Epithelial cell of proximal tubule (primary cell): ENCODE results near the gene THAP7. TPM values are rescaled to one million over a fixed set of nuclear protein-coding genes. Genes with fewer than 3 reads are reported as not detected.

Experiments
- DNase-seq: peaks from one replicate; pipeline ENCODE4 v3.0.0-alpha.2; 2011; ENCODE audit warnings: low read depth
- H3K4me3 ChIP-seq: 2 replicates; pipeline ENCODE4 v1.5.1; 2011; ENCODE audit warnings: low read depth, mild to moderate bottlenecking, low read length
- total RNA-seq: library from RNA; depleted of rRNA; stranded (reverse); fragments of >200 nt; gene quantifications from 2 replicates; pipeline ENCODE4 v1.2.3, GENCODE V29; 2015
- TF ChIP-seq, protein P1 (sequence below): conservative IDR thresholded peaks from 2 replicates; pipeline ENCODE4 v1.5.1; 2012; ENCODE audit warnings: low read depth, mild to moderate bottlenecking, low read length

THAP7 gene
- total RNA-seq, 1 donor from 2014 or later, result 24.6 TPM

DNA sequence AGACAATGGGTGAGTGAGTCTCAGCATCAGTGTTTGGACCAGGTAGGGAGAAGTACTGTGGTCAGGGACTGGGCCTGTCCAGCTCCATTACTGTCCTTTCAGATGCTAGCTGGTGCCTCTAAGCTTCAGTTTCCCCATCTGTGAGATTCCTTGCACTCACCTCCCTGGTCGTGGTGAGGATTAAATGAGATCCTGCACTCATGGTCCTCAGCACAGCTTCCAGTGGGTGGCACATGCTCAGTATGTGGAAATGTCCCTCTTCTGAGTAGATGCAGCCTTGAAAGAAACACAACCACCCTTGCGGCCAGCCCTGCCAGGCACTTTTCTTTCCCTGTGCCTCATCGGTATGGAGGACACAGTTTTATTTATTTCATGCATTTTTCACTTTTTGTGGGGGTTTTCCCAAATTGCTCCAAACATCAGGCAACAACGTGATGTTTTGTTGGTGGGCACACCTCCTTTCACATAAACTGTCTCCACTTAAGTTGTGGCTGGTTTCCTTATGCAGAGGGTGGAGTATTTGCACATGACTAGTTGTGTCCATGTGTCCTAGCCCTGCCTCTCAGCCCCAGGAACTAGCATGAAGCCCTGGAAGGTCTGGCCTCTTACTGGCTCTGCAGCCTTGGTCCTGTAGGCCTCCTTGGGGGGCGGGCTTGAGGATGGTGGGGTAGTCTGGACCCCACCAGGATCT lies 18.7 kb downstream of the THAP7 start:
- H3K4me3 ChIP-seq, result peak overlapping the region; percentile 69
- TF ChIP-seq, protein P1, sequence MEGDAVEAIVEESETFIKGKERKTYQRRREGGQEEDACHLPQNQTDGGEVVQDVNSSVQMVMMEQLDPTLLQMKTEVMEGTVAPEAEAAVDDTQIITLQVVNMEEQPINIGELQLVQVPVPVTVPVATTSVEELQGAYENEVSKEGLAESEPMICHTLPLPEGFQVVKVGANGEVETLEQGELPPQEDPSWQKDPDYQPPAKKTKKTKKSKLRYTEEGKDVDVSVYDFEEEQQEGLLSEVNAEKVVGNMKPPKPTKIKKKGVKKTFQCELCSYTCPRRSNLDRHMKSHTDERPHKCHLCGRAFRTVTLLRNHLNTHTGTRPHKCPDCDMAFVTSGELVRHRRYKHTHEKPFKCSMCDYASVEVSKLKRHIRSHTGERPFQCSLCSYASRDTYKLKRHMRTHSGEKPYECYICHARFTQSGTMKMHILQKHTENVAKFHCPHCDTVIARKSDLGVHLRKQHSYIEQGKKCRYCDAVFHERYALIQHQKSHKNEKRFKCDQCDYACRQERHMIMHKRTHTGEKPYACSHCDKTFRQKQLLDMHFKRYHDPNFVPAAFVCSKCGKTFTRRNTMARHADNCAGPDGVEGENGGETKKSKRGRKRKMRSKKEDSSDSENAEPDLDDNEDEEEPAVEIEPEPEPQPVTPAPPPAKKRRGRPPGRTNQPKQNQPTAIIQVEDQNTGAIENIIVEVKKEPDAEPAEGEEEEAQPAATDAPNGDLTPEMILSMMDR, result no peak

DNA sequence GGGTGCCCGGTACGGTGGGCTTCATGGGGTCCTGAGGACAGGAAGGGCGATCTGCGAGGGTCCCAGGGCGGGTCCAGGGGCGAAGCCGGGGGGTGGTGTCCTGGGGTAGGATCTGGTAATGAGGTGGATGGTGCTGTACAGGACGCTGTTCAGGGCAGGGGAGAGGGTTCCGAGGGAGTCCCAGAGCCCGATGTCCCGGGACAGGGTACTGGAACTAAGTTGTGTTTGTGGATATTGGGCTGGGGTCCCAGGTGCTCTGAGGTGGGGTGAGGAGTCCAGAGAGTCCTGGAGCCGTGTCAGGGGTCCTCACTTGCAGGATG lies 19.4 kb downstream of the THAP7 start:
- no peak for DNase-seq
- peak overlapping the region; percentile 69 for H3K4me3 ChIP-seq
- TF ChIP-seq, protein P1, result no peak

More for the DNA sequence above, 18.7 kb downstream of the THAP7 start:
- no peak for DNase-seq

DNA sequence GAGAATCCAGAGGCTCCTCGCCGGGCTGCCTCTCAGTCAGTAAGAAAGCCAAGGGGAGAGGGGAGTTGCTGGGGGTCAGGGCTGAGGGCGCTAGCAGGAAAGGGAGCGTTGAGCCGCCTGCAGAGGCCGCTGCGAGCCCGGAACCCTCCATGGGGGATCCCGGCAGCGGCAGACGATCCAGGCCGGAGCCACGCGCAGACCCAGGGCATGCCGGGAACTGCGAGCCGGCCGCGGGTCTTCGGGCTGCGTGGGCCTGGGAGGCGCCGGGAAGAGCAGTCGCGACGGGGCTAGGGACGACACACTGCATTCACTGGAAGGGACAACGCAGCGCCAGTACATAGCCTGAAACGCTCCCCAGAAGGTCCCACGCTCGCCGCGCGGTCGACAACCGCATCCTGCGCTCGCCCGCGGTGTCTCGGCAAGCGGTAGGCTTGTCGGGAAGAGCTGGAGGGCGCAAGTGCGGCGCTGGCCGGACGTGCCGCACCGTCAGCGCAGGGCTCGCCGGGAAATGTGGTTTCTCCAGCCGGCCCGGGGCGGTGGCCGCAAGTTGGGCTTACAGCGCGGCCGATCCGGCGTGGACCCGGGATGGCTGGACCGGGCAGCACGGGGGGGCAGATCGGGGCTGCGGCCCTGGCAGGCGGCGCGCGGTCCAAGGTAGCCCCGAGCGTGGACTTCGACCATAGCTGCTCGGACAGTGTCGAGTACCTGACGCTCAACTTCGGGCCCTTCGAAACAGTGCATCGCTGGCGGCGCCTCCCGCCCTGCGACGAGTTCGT lies 19.9 kb downstream of the THAP7 start, which contains the start of gene LZTR1:
LZTR1 (plus strand) TSS at position 511 of the 776 bp plus-strand sequence; CDS start at position 586, 75 bp downstream.
- H3K4me3 ChIP-seq, result peak within 1 kb of the TSS; percentile 69
- no peak for DNase-seq
- TF ChIP-seq, protein P1, result peak; percentile 59

DNA sequence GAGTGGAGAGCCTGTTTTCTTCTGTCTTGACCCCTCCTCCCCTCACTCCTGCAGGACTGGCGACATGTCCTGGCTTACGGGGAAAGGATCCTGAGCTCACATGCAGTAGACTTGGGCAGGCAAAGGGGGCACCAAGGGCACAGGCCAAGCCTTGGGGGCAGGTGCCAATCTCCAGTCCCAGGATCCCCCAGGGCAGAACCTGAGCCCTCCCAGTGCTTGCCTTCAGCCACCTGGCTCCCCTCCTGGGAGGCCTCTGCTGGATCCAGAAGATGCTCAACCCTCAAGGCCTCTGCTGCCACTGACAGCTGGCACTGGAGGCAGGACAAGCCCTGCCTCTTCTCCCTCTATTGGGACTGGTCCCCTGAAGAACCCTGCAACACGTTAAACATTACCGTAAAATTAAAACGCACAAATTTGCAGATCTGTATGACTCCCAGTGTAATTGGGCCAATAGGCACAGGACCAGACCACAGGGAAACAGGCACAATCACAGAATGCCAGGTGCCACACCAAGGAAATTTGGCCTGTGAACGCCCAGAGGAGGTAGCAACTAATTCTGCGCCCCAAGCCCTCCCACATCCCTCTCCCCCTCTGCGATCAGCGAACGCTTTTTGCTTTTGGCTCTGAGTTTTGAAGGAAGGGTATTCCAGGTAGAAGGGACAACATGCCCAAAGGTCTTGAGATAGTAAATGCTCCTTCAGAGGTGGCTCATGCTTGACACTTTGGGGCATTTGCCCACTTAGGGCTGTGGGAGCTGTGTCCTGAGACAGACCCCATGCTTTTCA lies 20.8 kb downstream of the THAP7 start:
- TF ChIP-seq, protein P1, result no peak
- H3K4me3 ChIP-seq, result peak overlapping the region; percentile 69
- no peak for DNase-seq

DNA sequence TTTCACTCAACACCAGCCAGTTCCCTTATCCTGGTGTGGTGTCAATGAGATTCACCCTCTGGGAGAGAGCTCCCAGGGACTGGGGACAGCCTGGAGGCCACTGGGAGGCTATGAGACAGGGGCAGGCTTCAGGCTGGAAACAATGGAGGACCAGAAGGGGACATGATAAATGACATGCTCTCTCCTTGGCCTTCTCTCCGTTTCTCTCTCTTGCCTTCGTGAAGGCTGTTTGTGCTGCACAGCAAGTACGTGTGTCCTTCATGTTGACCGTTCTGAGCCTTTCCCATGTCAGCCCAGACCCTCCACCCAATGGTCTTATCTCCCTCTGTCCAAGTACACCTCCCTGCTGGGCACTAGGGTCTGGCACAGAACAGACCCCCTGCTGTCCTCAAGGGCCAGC lies 21.4 kb downstream of the THAP7 start:
- no peak overlapping the region for H3K4me3 ChIP-seq
- TF ChIP-seq, protein P1, result no peak
- DNase-seq, result no peak

DNA sequence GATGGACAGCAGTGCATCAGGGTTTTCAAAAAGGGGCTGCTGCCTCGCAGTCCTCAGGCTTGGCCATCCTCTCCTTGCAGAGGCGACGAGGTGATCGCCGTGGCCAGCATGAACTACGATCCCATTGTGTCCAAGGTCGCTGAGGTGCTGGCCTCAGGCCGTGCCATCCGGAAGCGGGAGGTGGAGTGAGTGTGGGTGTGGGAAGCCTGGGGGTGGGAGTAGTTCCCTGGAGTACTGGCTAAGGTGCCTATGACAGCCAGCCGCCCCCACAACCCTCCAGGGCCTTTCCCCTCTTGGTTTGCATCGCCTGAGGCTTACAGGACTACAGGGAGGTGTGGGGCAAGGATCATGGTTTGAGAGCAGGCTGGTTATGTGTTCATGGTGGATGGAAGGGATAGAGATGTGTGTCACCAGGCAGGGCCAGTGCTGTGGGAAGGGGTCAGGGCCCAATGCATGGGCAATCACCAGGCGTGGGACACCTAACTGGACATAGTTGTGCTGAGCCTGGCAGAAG lies 21.9 kb downstream of the THAP7 start:
- no peak for DNase-seq
- TF ChIP-seq, protein P1, result no peak
- no peak overlapping the region for H3K4me3 ChIP-seq
